Sigmoid colon (tissue), 4 donors: ENCODE measurements around the gene DBT.

ENCODE experiments used
- EP300 ChIP-seq, 4 donors: sonication (generic); formaldehyde crosslinking; IDR thresholded peaks; one replicate each; pipeline ENCODE4 v1.6.1; 2017; ENCODE audit warnings: antibody characterized with exemption in 4 of 4
- POLR2A ChIP-seq, 2 donors: fragments of 450-650 bp; IDR thresholded peaks; one replicate each; pipeline ENCODE4 v1.6.1; 2016; ENCODE audit warnings: antibody characterized with exemption in 2 of 2, mild to moderate bottlenecking in 2 of 2, moderate library complexity in 2 of 2
- POLR2AphosphoS5 ChIP-seq, 4 donors: sonication (generic); formaldehyde crosslinking; IDR thresholded peaks; one replicate each; pipeline ENCODE4 v1.6.1; 2017; ENCODE audit warnings: antibody characterized with exemption in 4 of 4
- TF ChIP-seq, protein P1 (sequence below), 4 experiments: fragments of 450-650 bp in 3 of 4; fragments of 200-600 bp in 1 of 4; IDR thresholded peaks; one replicate each; pipeline ENCODE4 v1.5.1; 2016 to 2019; ENCODE audit warnings: antibody characterized with exemption in 4 of 4, mild to moderate bottlenecking in 3 of 4, moderate library complexity in 2 of 4

DNA sequence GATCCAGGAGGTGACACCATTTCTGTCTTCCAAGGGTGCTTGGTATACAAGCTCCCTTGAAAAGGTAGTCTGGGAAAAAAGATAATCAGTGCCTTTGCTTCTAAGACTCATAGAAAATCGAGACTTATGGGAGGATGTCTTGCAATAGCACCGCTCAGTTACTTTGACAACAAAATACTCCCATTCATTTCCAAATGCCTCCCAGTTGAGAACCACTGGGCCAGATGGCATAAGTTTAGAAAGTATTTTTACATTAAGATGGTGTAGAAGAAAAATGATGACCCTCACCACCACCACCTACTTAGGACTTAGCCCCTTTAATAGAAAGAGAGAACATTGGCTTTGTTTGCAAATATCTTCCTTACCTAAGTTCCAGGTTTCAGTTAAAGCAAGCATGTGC lies 112.0 kb downstream of the DBT start:
- TF ChIP-seq, protein P1, sequence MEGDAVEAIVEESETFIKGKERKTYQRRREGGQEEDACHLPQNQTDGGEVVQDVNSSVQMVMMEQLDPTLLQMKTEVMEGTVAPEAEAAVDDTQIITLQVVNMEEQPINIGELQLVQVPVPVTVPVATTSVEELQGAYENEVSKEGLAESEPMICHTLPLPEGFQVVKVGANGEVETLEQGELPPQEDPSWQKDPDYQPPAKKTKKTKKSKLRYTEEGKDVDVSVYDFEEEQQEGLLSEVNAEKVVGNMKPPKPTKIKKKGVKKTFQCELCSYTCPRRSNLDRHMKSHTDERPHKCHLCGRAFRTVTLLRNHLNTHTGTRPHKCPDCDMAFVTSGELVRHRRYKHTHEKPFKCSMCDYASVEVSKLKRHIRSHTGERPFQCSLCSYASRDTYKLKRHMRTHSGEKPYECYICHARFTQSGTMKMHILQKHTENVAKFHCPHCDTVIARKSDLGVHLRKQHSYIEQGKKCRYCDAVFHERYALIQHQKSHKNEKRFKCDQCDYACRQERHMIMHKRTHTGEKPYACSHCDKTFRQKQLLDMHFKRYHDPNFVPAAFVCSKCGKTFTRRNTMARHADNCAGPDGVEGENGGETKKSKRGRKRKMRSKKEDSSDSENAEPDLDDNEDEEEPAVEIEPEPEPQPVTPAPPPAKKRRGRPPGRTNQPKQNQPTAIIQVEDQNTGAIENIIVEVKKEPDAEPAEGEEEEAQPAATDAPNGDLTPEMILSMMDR (IDR thresholded peaks at IDR 0.05): no peak
- no peak for TF ChIP-seq EP300 (IDR thresholded peaks at IDR 0.05)
- TF ChIP-seq POLR2AphosphoS5 (IDR thresholded peaks at IDR 0.05): no peak
- TF ChIP-seq POLR2A (IDR thresholded peaks at IDR 0.05): no peak
